Stimulated activated naive B cell treated with anti-CD40 and anti-IgM and Interleukin-4, amounts not matched to agents 10 μg/mL and 1 μg/mL and 100 μg/mL, for 72 hours (primary cell): ENCODE data around the gene ARV1.
"Not testable (repeated sequence)": the region's sequence is repeated elsewhere in the genome, so short reads cannot be mapped to it uniquely, and the experiment has no call there.

Experiments
- ATAC-seq, 2 donors: fragments of 150-1000 bp; cut with Tn5 transposase; replicated peaks; 2 replicates each; pipeline ENCODE4 v1.10.0; 2021; ENCODE audit warnings: moderate library complexity in 1 of 2
- DNase-seq: peaks from one replicate; pipeline ENCODE4 v3.0.0; 2021
- H3K27ac Mint-ChIP-seq: one replicate; pipeline ENCODE4 v1.8.0; 2022; ENCODE audit warnings: mild to moderate bottlenecking, mixed read lengths
- H3K27me3 Mint-ChIP-seq, 2 donors: one replicate each; pipeline ENCODE4 v1.8.0; 2022; ENCODE audit warnings: mixed read lengths in 2 of 2
- H3K36me3 Mint-ChIP-seq, 2 donors: one replicate each; pipeline ENCODE4 v1.8.0; 2022; ENCODE audit warnings: mixed read lengths in 2 of 2, mild to moderate bottlenecking in 1 of 2
- H3K4me1 Mint-ChIP-seq, 2 donors: one replicate each; pipeline ENCODE4 v1.8.0; 2022; ENCODE audit warnings: mixed read lengths in 2 of 2, mild to moderate bottlenecking in 1 of 2
- H3K4me3 Mint-ChIP-seq, 2 donors: one replicate each; pipeline ENCODE4 v1.8.0; 2022; ENCODE audit warnings: mild to moderate bottlenecking in 2 of 2, mixed read lengths in 2 of 2, moderate library complexity in 1 of 2
- H3K9me3 Mint-ChIP-seq, 2 donors: one replicate each; pipeline ENCODE4 v1.8.0; 2022; ENCODE audit warnings: mixed read lengths in 2 of 2, mild to moderate bottlenecking in 1 of 2

ARV1 gene

DNA sequence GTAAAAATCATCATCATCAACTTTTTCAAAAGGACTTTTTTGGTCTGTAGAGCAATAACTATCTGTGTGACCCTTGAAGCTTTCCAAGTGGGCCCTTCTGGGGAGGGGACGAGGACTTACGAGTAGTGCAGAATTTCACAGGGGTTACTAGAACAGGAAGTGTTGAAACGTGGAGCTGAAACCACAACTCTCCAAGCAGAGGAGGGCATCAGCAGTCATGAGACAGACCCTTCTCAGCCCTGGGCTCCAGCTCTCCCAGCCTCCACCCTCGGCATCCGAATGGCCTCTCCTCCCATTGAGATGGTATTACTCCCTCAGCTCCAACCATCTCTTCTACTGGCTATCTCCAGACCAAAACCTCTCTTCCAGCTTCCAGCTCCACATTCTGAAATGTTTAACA is 57.5 kb downstream of the ARV1 start:
- Mint-ChIP-seq H3K9me3 (no peaks in the 10 kb centered on the region), H3K27ac (no peak overlapping the region), H3K4me3 (no peak overlapping the region), H3K36me3 (peaks cover 6 to 7% of the 10 kb centered on the region in 2 donors), H3K4me1 (peaks cover 16 to 35% of the 10 kb centered on the region in 2 donors), H3K27me3 (peaks cover 8 to 33% of the 10 kb centered on the region in 2 donors)
- ATAC-seq (no peak), DNase-seq (no peak)

GRCh38 chr1:231037585-231038517 is 59.0 kb downstream of the ARV1 start:
- Mint-ChIP-seq H3K4me1 (peaks cover 16 to 33% of the 10 kb centered on the region in 2 donors), H3K27me3 (peaks cover 7 to 29% of the 10 kb centered on the region in 2 donors), H3K36me3 (peaks cover 4 to 6% of the 10 kb centered on the region in 2 donors), H3K9me3 (no peaks in the 10 kb centered on the region), H3K27ac (no peak overlapping the region), H3K4me3 (no peak overlapping the region)
- no peak for ATAC-seq
- no peak for DNase-seq

GRCh38 chr1:231039161-231040018 is 60.5 kb downstream of the ARV1 start:
- ATAC-seq (peak; percentile 58 to 60), DNase-seq (peak; percentile 20)
- Mint-ChIP-seq H3K27me3 (peaks cover 5 to 23% of the 10 kb centered on the region in 2 donors), H3K4me3 (peak overlapping the region; percentile 76 to 81), H3K27ac (no peak overlapping the region), H3K4me1 (peaks cover 13 to 28% of the 10 kb centered on the region in 2 donors), H3K36me3 (peaks cover 1 to 6% of the 10 kb centered on the region in 2 donors), H3K9me3 (no peaks in the 10 kb centered on the region)

DNA sequence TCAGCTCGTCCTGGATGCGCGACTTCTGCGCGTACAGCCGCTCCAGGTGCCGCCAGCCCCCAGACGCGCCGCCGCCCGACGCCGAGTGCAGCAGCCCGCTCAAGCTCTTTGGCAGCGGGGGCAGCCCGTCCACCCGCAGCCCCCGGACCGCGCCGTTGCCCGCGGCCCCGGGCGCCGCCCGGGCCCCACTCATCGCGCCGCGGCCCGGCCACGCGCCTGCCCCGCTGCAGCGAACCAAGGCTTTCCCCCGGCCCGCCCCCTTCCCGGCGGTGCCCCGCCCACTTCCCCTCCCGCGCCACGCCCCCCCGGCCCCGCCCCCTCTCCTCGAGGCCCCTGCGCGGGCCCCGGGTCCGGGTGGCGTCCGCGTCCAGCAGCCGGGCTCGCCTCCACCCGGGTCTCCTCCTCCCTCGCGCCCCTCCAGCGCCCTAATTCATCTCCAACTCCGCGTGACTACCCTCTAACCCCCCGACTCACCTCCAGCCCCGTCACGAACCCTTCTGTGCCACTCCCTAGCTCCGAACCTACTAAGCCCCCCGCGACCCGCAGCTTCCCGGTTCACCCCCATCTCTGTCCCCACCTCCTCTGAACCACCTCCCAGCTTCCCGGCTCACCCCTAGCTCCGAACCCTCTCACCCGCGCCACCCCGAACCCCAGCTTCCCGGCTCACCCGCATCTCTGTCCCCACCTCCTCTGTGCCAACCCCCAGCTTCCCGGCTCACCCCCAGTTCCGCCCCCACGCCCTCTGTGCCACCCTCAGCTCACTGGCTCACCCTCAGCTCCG is 61.3 kb downstream of the ARV1 start, which contains the start of gene FAM89A:
Gene FAM89A, minus strand, starts transcription at position 236 of the 781 bp plus-strand sequence. Its CDS starts 43 bp downstream, at position 193.
- peak within 1 kb of the TSS; percentile 85 to 86 for H3K4me3 Mint-ChIP-seq
- H3K27ac Mint-ChIP-seq: peak within 1 kb of the TSS; percentile 14
- DNase-seq (peak; percentile 25), ATAC-seq (peak; percentile 74 to 84)
- peaks cover 5 to 7% of the 10 kb centered on the region in 2 donors for H3K9me3 Mint-ChIP-seq
- peaks cover 1 to 6% of the 10 kb centered on the region in 2 donors for H3K36me3 Mint-ChIP-seq
- H3K27me3 Mint-ChIP-seq: peaks cover 10 to 24% of the 10 kb centered on the region in 2 donors
- H3K4me1 Mint-ChIP-seq: peaks cover 13 to 28% of the 10 kb centered on the region in 2 donors

DNA sequence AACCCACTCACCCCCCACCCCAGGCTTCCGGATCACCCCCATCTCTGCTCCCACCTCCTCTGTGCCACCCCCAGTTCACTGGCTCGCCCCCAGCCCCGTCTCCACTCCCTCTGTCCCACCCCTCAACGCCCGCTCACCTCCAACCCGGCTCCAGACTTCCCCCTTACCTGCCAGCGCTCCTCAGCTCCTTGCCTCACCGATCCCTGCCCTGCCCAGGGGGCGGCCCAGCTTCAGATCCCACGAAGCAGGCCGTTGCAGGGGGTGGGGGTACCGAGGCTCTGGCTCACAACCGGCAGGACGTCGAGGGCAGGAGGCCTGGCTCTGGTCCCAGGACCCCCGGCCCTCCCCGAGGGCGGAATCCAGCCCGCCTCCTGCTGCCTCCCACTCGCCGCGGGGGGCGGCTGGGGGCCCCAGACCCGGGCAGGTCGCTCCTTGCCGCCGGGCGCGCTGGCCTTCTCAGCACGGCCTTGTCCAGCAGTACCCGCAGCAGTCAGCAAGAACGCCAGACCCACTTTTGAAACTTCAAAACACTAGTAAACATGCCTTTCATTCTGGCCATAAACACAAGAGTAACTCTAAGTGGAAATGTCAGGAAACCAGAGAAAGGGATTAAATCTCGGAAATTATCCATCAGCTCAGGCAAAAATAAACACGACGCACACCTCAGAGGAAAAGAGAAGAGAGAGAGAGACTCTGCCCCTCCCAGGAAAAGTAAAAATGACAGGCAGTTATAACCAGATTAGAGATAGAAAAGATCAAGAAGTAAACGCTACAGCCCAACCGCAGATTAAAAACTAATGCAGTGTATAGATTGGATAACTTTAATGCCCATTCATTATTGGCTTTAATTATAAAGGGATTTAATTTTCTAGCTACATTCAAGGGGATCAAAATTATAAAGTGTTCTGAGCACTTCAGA is 62.2 kb downstream of the ARV1 start:
- Mint-ChIP-seq H3K4me1 (peaks cover 13 to 24% of the 10 kb centered on the region in 2 donors), H3K9me3 (peaks cover 5 to 7% of the 10 kb centered on the region in 2 donors), H3K4me3 (peak overlapping the region; percentile 85 to 86), H3K27ac (peak overlapping the region; percentile 2), H3K36me3 (peaks cover 1 to 6% of the 10 kb centered on the region in 2 donors), H3K27me3 (peaks cover 15 to 23% of the 10 kb centered on the region in 2 donors)
- no peak for DNase-seq
- no peak for ATAC-seq

- no peak overlapping the region for H3K27ac Mint-ChIP-seq
- peaks cover 8 to 16% of the 10 kb centered on the region in 2 donors for H3K4me1 Mint-ChIP-seq
- peaks cover 5 to 7% of the 10 kb centered on the region in 2 donors for H3K9me3 Mint-ChIP-seq
- peak overlapping the region in 1 of 2 donors; percentile 39 for H3K4me3 Mint-ChIP-seq
- peaks cover 1 to 6% of the 10 kb centered on the region in 2 donors for H3K36me3 Mint-ChIP-seq
- ATAC-seq: no peak
- no peak for DNase-seq
- peaks cover 16 to 21% of the 10 kb centered on the region in 2 donors for H3K27me3 Mint-ChIP-seq
Observed at GRCh38 chr1:231041719-231042261, 62.9 kb downstream of the ARV1 start.

- Mint-ChIP-seq H3K4me1 (peaks cover 0 to 3% of the 10 kb centered on the region in 2 donors), H3K4me3 (no peak overlapping the region), H3K27ac (no peak overlapping the region), H3K9me3 (peaks cover 5 to 7% of the 10 kb centered on the region in 2 donors), H3K27me3 (peaks cover 11 to 35% of the 10 kb centered on the region in 2 donors), H3K36me3 (no peaks in the 10 kb centered on the region)
- no peak for DNase-seq
- no peak for ATAC-seq
Observed at GRCh38 chr1:231044588-231044987, 65.7 kb downstream of the ARV1 start.

GRCh38 chr1:231045286-231045685 is 66.4 kb downstream of the ARV1 start:
- Mint-ChIP-seq H3K9me3 (peaks cover 5 to 7% of the 10 kb centered on the region in 2 donors), H3K27me3 (peaks cover 11 to 35% of the 10 kb centered on the region in 2 donors), H3K4me3 (no peak overlapping the region)

GRCh38 chr1:231045921-231046729 is 67.2 kb downstream of the ARV1 start:
- not testable (repeated sequence) for DNase-seq, ATAC-seq

More at GRCh38 chr1:231045286-231045685, 66.4 kb downstream of the ARV1 start:
- Mint-ChIP-seq H3K36me3 (no peaks in the 10 kb centered on the region), H3K4me1 (peaks cover 0 to 3% of the 10 kb centered on the region in 2 donors), H3K27ac (no peak overlapping the region)
- ATAC-seq (no peak), DNase-seq (no peak)

DNA sequence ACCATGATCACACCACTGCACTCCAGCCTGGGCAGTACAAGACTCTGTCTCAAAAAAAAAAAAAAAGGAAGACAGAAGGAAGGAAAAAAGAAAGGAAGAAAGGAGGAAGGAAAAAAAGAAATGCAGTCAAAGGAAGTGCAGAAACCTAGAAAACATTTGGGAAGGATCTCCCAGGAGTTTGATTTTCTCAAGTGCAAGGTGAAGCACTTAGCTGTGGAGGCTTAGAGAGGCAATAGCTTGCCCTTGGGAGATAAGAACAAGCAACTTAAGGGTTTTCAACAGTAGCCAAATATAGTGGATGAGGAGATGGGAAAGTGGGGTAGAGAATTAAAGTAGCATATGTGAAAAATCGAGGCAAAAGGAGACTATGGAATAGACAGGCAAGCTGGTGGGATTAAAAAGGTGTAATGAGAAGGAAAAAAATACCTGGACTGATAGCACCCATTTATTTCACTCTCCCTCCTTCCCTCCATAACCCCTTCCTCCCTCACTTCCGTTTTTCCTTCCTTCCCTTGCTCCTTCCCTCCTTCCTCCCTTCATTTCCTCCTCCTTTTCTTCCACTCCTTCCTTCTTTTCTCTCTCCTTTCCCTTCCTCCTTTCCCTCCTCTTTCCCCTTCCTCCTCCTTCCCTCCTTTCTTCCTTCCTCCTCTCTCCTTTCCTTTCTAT is 68.0 kb downstream of the ARV1 start:
- no peak for ATAC-seq
- peaks cover 5 to 7% of the 10 kb centered on the region in 2 donors for H3K9me3 Mint-ChIP-seq
- H3K36me3 Mint-ChIP-seq: no peaks in the 10 kb centered on the region
- no peaks in the 10 kb centered on the region for H3K4me1 Mint-ChIP-seq
- no peak for DNase-seq
- no peak overlapping the region for H3K4me3 Mint-ChIP-seq
- H3K27ac Mint-ChIP-seq: no peak overlapping the region
- peaks cover 11 to 31% of the 10 kb centered on the region in 2 donors for H3K27me3 Mint-ChIP-seq

More at GRCh38 chr1:231045921-231046729, 67.2 kb downstream of the ARV1 start:
- H3K36me3 Mint-ChIP-seq, H3K4me3 Mint-ChIP-seq, H3K9me3 Mint-ChIP-seq, H3K27ac Mint-ChIP-seq, H3K4me1 Mint-ChIP-seq: not testable (repeated sequence)
- peaks cover 11 to 35% of the 10 kb centered on the region in 2 donors for H3K27me3 Mint-ChIP-seq

GRCh38 chr1:231047529-231047928 is 68.6 kb downstream of the ARV1 start:
- not testable (repeated sequence) for DNase-seq, H3K36me3 Mint-ChIP-seq, H3K4me3 Mint-ChIP-seq, ATAC-seq, H3K9me3 Mint-ChIP-seq, H3K4me1 Mint-ChIP-seq
- H3K27me3 Mint-ChIP-seq: peaks cover 11 to 31% of the 10 kb centered on the region in 2 donors
- peak overlapping the region; percentile 9 for H3K27ac Mint-ChIP-seq
